Breast epithelium (tissue), 4 donors: ENCODE measurements around the gene MRPL41. TPM values are rescaled to one million over a fixed set of nuclear protein-coding genes. Genes with fewer than 3 reads are reported as not detected.
"Not testable (repeated sequence)": the region's sequence is repeated elsewhere in the genome, so short reads cannot be mapped to it uniquely, and the experiment has no call there.

Experiments used
- DNase-seq, 2 donors: peaks; one replicate each; pipeline ENCODE4 v3.0.0-alpha.2; 2019; ENCODE audit warnings: low spot score in 2 of 2
- H3K27ac ChIP-seq, 2 donors: fragments of 200-600 bp; sonication (generic) in 1 of 2; one replicate each; pipeline ENCODE4 v1.5.1; 2016 to 2019; ENCODE audit warnings: mild to moderate bottlenecking in 1 of 2
- H3K27me3 ChIP-seq, 2 donors: fragments of 200-600 bp; sonication (generic) in 1 of 2; one replicate each; pipeline versions ENCODE4 v1.5.1 to v1.6.0; 2017 to 2019; ENCODE audit warnings: control low read depth in 1 of 2, mild to moderate bottlenecking in 1 of 2
- H3K36me3 ChIP-seq: fragments of 200-600 bp; one replicate; pipeline ENCODE4 v1.5.1; 2019
- H3K4me1 ChIP-seq, 2 donors: fragments of 200-600 bp; sonication (generic); one replicate each; pipeline ENCODE4 v1.5.1; 2016 to 2019; ENCODE audit warnings: control low read depth in 1 of 2
- H3K4me3 ChIP-seq, 3 donors: fragments of 200-600 bp; sonication (generic); 1 replicate in 2 of 3; 2 replicates in 1 of 3; pipeline ENCODE4 v1.5.1; 2016 to 2019; ENCODE audit warnings: mild to moderate bottlenecking in 3 of 3, moderate library complexity in 2 of 3
- H3K9me3 ChIP-seq, 2 donors: fragments of 200-600 bp; sonication (generic) in 1 of 2; one replicate each; pipeline ENCODE4 v1.5.1; 2016 to 2019; ENCODE audit warnings: control low read depth in 1 of 2
- POLR2A ChIP-seq: fragments of 450-650 bp; IDR thresholded peaks from one replicate; pipeline ENCODE4 v1.6.1; 2016; ENCODE audit warnings: antibody characterized with exemption, mild to moderate bottlenecking, moderate library complexity
- POLR2AphosphoS5 ChIP-seq, 3 donors: sonication (generic); formaldehyde crosslinking; IDR thresholded peaks; one replicate each; pipeline ENCODE4 v1.6.1; 2017; ENCODE audit warnings: antibody characterized with exemption in 3 of 3
- intact Hi-C: fragments of 100-400 bp; cut with DNase I; formaldehyde crosslinking; loops from one replicate; pipeline ENCODE4 v1.15.1; 2023; ENCODE audit warnings: low total_unique reads
- total RNA-seq, 3 donors: library from RNA; depleted of rRNA; stranded (reverse); fragments of >200 nt; gene quantifications; one replicate each; pipeline ENCODE4 v1.1.0, GENCODE V29; 2016
- TF ChIP-seq, protein P1 (sequence below), 3 donors: fragments of 450-650 bp; IDR thresholded peaks; one replicate each; pipeline ENCODE4 v1.5.1; 2016 to 2017; ENCODE audit warnings: antibody characterized with exemption in 3 of 3, mild to moderate bottlenecking in 3 of 3, moderate library complexity in 3 of 3

Gene MRPL41
- total RNA-seq, 3 donors from 2014 or later = 45.4 to 71.8 (median 65.4) TPM

DNA sequence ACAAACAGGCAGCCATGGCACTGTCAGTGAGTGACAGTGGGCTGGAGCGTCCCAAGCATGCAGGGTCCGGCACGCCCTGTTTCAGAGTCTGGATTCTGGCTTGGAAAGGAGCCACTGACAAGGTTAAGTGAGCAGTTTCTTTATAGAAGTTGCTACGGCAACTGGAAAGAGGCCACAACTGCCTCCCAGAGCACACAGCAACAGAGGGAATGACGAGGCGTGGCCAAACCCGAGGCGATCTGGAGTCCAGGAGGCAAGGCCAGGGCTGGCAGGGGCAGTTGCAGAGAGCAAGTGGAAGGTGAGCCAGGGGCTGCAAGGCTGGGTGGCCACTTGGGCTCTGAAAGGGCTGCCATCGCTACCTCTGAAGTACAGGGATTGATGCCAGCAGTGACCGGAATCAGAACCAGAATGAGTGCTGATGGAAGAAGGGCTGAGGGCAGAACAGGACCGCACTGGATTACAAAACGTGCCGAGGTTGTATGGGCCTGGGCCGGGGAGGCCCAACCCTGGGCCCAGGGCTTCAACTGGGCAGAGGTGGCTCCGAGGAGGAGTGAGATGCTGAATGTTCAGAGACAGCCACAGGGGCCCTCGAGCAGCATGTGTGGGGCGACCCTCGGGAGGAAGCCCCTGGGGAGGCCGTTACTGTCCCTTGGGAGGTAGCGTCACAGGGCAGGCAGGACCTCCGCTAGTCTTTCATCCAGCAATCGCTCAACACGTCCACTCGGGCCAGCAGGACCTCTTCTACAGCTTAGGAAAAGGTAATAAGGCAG lies 4.6 kb downstream of the MRPL41 start:
- Histone ChIP-seq H3K27ac (no peak overlapping the region), H3K36me3 (no peaks in the 10 kb centered on the region)

GRCh38 chr9:137558127-137558526 lies 6.4 kb downstream of the MRPL41 start:
- Histone ChIP-seq H3K36me3 (no peaks in the 10 kb centered on the region), H3K27ac (no peak overlapping the region), H3K4me1 (no peaks in the 10 kb centered on the region), H3K9me3 (no peaks in the 10 kb centered on the region), H3K4me3 (no peak overlapping the region), H3K27me3 (no peaks in the 10 kb centered on the region)
- DNase-seq = no peak
- intact Hi-C loops = no loop called here
- TF ChIP-seq POLR2A = no peak
- TF ChIP-seq POLR2AphosphoS5 (IDR thresholded peaks at IDR 0.05) = no peak

More for the DNA sequence above, 4.6 kb downstream of the MRPL41 start:
- no peaks in the 10 kb centered on the region for H3K27me3 ChIP-seq
- TF ChIP-seq POLR2A (no peak), POLR2AphosphoS5 (IDR thresholded peaks at IDR 0.05) (no peak)
- TF ChIP-seq, protein P1, sequence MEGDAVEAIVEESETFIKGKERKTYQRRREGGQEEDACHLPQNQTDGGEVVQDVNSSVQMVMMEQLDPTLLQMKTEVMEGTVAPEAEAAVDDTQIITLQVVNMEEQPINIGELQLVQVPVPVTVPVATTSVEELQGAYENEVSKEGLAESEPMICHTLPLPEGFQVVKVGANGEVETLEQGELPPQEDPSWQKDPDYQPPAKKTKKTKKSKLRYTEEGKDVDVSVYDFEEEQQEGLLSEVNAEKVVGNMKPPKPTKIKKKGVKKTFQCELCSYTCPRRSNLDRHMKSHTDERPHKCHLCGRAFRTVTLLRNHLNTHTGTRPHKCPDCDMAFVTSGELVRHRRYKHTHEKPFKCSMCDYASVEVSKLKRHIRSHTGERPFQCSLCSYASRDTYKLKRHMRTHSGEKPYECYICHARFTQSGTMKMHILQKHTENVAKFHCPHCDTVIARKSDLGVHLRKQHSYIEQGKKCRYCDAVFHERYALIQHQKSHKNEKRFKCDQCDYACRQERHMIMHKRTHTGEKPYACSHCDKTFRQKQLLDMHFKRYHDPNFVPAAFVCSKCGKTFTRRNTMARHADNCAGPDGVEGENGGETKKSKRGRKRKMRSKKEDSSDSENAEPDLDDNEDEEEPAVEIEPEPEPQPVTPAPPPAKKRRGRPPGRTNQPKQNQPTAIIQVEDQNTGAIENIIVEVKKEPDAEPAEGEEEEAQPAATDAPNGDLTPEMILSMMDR (IDR thresholded peaks at IDR 0.05) = no peak
- intact Hi-C loops = no loop called here
- no peaks in the 10 kb centered on the region for H3K4me1 ChIP-seq
- no peak for DNase-seq
- no peaks in the 10 kb centered on the region for H3K9me3 ChIP-seq
- H3K4me3 ChIP-seq = no peak overlapping the region

GRCh38 chr9:137564134-137564533 lies 12.5 kb downstream of the MRPL41 start:
- intact Hi-C loops = no loop called here
- H3K9me3 ChIP-seq = no peaks in the 10 kb centered on the region
- H3K36me3 ChIP-seq = peaks cover 11% of the 10 kb centered on the region
- no peaks in the 10 kb centered on the region for H3K27me3 ChIP-seq
- TF ChIP-seq, protein P1 (IDR thresholded peaks at IDR 0.05) = no peak
- no peak for TF ChIP-seq POLR2A
- TF ChIP-seq POLR2AphosphoS5 (IDR thresholded peaks at IDR 0.05) = no peak
- no peak for DNase-seq
- no peak overlapping the region for H3K4me3 ChIP-seq
- H3K4me1 ChIP-seq = no peaks in the 10 kb centered on the region
- H3K27ac ChIP-seq = no peak overlapping the region

DNA sequence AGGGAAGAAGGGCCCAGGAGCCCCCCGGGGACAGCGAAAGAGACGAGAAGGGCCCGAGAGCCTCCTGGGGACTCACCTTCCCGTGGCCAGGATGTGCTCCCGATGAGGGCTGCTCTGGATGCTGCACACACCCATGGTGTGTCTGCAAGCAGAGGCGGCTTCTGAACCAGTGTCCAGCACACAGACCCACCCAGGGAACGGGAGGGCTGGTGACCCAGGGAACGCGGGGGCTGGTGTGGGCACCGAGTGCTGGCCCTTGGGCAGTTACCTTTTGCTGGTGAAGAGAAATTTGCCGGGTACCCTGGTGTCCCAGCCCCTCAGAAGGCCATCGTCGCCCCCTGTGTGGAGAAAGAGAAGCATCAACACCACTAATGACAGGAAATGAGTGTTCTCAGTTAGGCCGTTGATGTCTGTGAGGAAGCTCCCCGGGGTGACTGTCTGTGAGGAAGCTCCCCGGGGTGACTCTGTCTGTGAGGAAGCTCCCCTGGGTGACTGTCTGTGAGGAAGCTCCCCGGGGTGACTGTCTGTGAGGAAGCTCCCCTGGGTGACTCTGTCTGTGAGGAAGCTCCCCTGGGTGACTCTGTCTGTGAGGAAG lies 13.2 kb downstream of the MRPL41 start:
- no peaks in the 10 kb centered on the region for H3K27me3 ChIP-seq
- peaks cover 11% of the 10 kb centered on the region for H3K36me3 ChIP-seq
- H3K4me3 ChIP-seq = no peak overlapping the region
- no peaks in the 10 kb centered on the region for H3K4me1 ChIP-seq
- intact Hi-C loops = no loop called here
- no peaks in the 10 kb centered on the region for H3K9me3 ChIP-seq
- TF ChIP-seq POLR2AphosphoS5 (IDR thresholded peaks at IDR 0.05) = no peak
- no peak for TF ChIP-seq POLR2A
- TF ChIP-seq, protein P1 (IDR thresholded peaks at IDR 0.05) = no peak
- no peak for DNase-seq
- H3K27ac ChIP-seq = no peak overlapping the region

GRCh38 chr9:137568445-137568844 lies 16.8 kb downstream of the MRPL41 start:
- DNase-seq, H3K27me3 ChIP-seq, H3K9me3 ChIP-seq, intact Hi-C loops, H3K27ac ChIP-seq, H3K4me1 ChIP-seq, H3K4me3 ChIP-seq: not testable (repeated sequence)
- H3K36me3 ChIP-seq = peaks cover 11% of the 10 kb centered on the region

GRCh38 chr9:137569609-137570203 lies 18.0 kb downstream of the MRPL41 start:
- no peak overlapping the region for H3K27ac ChIP-seq
- no peak for TF ChIP-seq POLR2AphosphoS5 (IDR thresholded peaks at IDR 0.05)
- no peak for TF ChIP-seq POLR2A
- TF ChIP-seq, protein P1 (IDR thresholded peaks at IDR 0.05) = no peak
- no peak overlapping the region for H3K4me3 ChIP-seq
- no peaks in the 10 kb centered on the region for H3K9me3 ChIP-seq
- no peaks in the 10 kb centered on the region for H3K4me1 ChIP-seq
- DNase-seq = no peak
- intact Hi-C loops = loop anchor here (2.0 kb wide), 1 partner anchor 63 kb away; no protein-coding TSS in a partner anchor
- H3K36me3 ChIP-seq = no peaks in the 10 kb centered on the region
- H3K27me3 ChIP-seq = no peaks in the 10 kb centered on the region
